A549 (cell line): ENCODE results near the gene SYP. TPM values are rescaled to one million over a fixed set of nuclear protein-coding genes. Genes with fewer than 3 reads are reported as not detected.

ENCODE experiments used
- ATAC-seq, 2 experiments: fragments of 200-7000 bp in 1 of 2; fragments of >200 bp in 1 of 2; cut with Nextera tagmentation in 1 of 2; cut with Tn5 transposase in 1 of 2; 3 replicates each; pipeline versions ENCODE4 v1.8.0 to v1.9.1; 2018 to 2020; ENCODE audit warnings: mild to moderate bottlenecking in 1 of 2, moderate library complexity in 1 of 2
- CTCF ChIA-PET: fragments of 300-600 bp; sonication (Branson Sonifier 250); formaldehyde crosslinking; extraction: SDS; loops from one replicate; lab custom pipeline; 2021; ENCODE audit warnings: antibody characterized with exemption, inconsistent platforms; lab: Yijun Ruan, JAX
- POLR2A ChIA-PET: fragments of 350-600 bp; formaldehyde crosslinking; extraction: SDS; loops from one replicate; lab custom pipeline; 2021; ENCODE audit warnings: antibody characterized with exemption, inconsistent platforms; lab: Yijun Ruan, JAX
- DNase-seq, 2 experiments: peaks; one replicate each; pipeline versions ENCODE4 v3.0.0 to v3.0.0-alpha.2; 2011 to 2016; ENCODE audit warnings: low read depth in 1 of 2, low spot score in 1 of 2
- FAIRE-seq: peaks from 2 replicates; lab custom pipeline; 2011; peaks lifted over from hg19 to GRCh38; lab: Jason Lieb, UNC
- H3K27ac ChIP-seq, 2 experiments: fragments of >200 bp; sonication (Bioruptor Twin); formaldehyde crosslinking; 3 replicates each; pipeline ENCODE4 v1.5.1; 2016 to 2017
- H3K4me1 ChIP-seq: fragments of >200 bp; sonication (Bioruptor Twin); formaldehyde crosslinking; 3 replicates; pipeline ENCODE4 v1.6.1; 2016
- H3K4me2 ChIP-seq: fragments of >200 bp; sonication (Bioruptor Twin); formaldehyde crosslinking; 3 replicates; pipeline ENCODE4 v1.6.1; 2016
- H3K4me3 ChIP-seq: fragments of >200 bp; sonication (Bioruptor Twin); formaldehyde crosslinking; 3 replicates; pipeline ENCODE4 v1.5.1; 2016
- H3K9me3 ChIP-seq: fragments of >200 bp; sonication (Bioruptor Twin); formaldehyde crosslinking; 3 replicates; pipeline ENCODE4 v1.6.1; 2016
- FOSB ChIP-seq: fragments of 250-450 bp; sonication (Bioruptor Pico); IDR thresholded peaks from 2 replicates; pipeline ENCODE4 v1.5.0; 2020; ENCODE audit warnings: mild to moderate bottlenecking, moderate library complexity
- FOSL2 ChIP-seq, 2 experiments: fragments of 450-650 bp in 1 of 2; fragments of >200 bp in 1 of 2; sonication (Bioruptor Twin) in 1 of 2; formaldehyde crosslinking; IDR thresholded peaks; 2 replicates each; pipeline versions ENCODE4 v1.5.0 to v1.6.1; 2016 to 2020; ENCODE audit warnings: mild to moderate bottlenecking in 1 of 2, moderate library complexity in 1 of 2
- HDAC2 ChIP-seq: fragments of 200-600 bp; sonication (generic); IDR thresholded peaks from 2 replicates; pipeline ENCODE4 v1.6.1; 2016
- HES2 ChIP-seq: fragments of >200 bp; sonication (Bioruptor Twin); formaldehyde crosslinking; IDR thresholded peaks from 2 replicates; pipeline ENCODE4 v1.6.1; 2016
- JUN ChIP-seq, 2 experiments: fragments of >200 bp; sonication (Bioruptor Twin); formaldehyde crosslinking; IDR thresholded peaks; 2 replicates in 1 of 2; 3 replicates in 1 of 2; pipeline ENCODE4 v1.6.1; 2016 to 2017
- MAFK ChIP-seq: fragments of 450-650 bp; IDR thresholded peaks from 2 replicates; pipeline ENCODE4 v1.6.1; 2014; ENCODE audit not compliant: partially characterized antibody
- MAZ ChIP-seq: fragments of 150-350 bp; IDR thresholded peaks from 2 replicates; pipeline ENCODE4 v1.6.1; 2014; ENCODE audit warnings: antibody characterized with exemption, low read depth, low read length, borderline replicate concordance
- NR3C1 ChIP-seq: fragments of >200 bp; sonication (Bioruptor Twin); formaldehyde crosslinking; IDR thresholded peaks from 3 replicates; pipeline ENCODE4 v1.6.1; 2017
- PBX3 ChIP-seq: IDR thresholded peaks from 2 replicates; pipeline ENCODE4 v1.6.1; 2012
- PHF8 ChIP-seq: fragments of 200-600 bp; sonication (generic); IDR thresholded peaks from 2 replicates; pipeline ENCODE4 v1.6.1; 2016; ENCODE audit warnings: low read depth, mild to moderate bottlenecking, antibody characterized with exemption, moderate library complexity, borderline replicate concordance
- POLR2AphosphoS2 ChIP-seq: conservative IDR thresholded peaks from 2 replicates; pipeline ENCODE4 v1.6.1; 2012; ENCODE audit warnings: low read length, improper control_type of control experiment, inconsistent platforms
- RCOR1 ChIP-seq: fragments of 150-350 bp; IDR thresholded peaks from 2 replicates; pipeline ENCODE4 v1.6.1; 2014; ENCODE audit warnings: antibody characterized with exemption, low read length, low read depth
- TFCP2L1 ChIP-seq: fragments of 250-450 bp; sonication (Bioruptor Pico); IDR thresholded peaks from 2 replicates; pipeline ENCODE4 v1.5.0; 2021; ENCODE audit warnings: mild to moderate bottlenecking
- ZFP36 ChIP-seq: fragments of 450-650 bp; IDR thresholded peaks from 2 replicates; pipeline ENCODE4 v1.6.1; 2014; ENCODE audit warnings: borderline replicate concordance; ENCODE audit not compliant: partially characterized antibody
- WGBS: methylation state at CpG from one replicate; pipeline ENCODE4 v1.1.6; 2017; ENCODE audit errors: missing lambda C conversion rate; 5-methylcytosine and 5-hydroxymethylcytosine counted together
- polyA plus RNA-seq, 4 experiments: library from polyadenylated mRNA; depleted of rRNA in 3 of 4; stranded (reverse); fragments of >200 nt; fragmentation: RNase III in 1 of 4; extraction: RNeasy Plus Mini Kit Qiagen cat#74134 plus additional on column Dnase treatment in 1 of 4; gene quantifications; 2 replicates in 3 of 4; 3 replicates in 1 of 4; pipeline ENCODE4 v1.2.3, GENCODE V29; 2011 to 2017
- TF ChIP-seq, protein P1 (sequence below): fragments of 150-350 bp; IDR thresholded peaks from 2 replicates; pipeline ENCODE4 v1.6.1; 2014; ENCODE audit warnings: low read depth, mild to moderate bottlenecking, low read length
- TF ChIP-seq, protein P2 (sequence below): fragments of >200 bp; sonication (Bioruptor Twin); formaldehyde crosslinking; IDR thresholded peaks from 3 replicates; pipeline ENCODE4 v1.6.1; 2016
- TF ChIP-seq, protein P3 (sequence below): fragments of 250-450 bp; sonication (Bioruptor Pico); IDR thresholded peaks from 2 replicates; pipeline ENCODE4 v1.5.0; 2020; ENCODE audit warnings: low read depth, mild to moderate bottlenecking, moderate library complexity
- TF ChIP-seq, protein P4 (sequence below): fragments of >200 bp; sonication (Bioruptor Twin); formaldehyde crosslinking; IDR thresholded peaks from 3 replicates; pipeline ENCODE4 v1.5.1; 2016

Gene SYP
- polyA plus RNA-seq, 2 of the 4 experiments (the other 2 are of a cell fraction): 1.3 to 3.8 TPM

DNA sequence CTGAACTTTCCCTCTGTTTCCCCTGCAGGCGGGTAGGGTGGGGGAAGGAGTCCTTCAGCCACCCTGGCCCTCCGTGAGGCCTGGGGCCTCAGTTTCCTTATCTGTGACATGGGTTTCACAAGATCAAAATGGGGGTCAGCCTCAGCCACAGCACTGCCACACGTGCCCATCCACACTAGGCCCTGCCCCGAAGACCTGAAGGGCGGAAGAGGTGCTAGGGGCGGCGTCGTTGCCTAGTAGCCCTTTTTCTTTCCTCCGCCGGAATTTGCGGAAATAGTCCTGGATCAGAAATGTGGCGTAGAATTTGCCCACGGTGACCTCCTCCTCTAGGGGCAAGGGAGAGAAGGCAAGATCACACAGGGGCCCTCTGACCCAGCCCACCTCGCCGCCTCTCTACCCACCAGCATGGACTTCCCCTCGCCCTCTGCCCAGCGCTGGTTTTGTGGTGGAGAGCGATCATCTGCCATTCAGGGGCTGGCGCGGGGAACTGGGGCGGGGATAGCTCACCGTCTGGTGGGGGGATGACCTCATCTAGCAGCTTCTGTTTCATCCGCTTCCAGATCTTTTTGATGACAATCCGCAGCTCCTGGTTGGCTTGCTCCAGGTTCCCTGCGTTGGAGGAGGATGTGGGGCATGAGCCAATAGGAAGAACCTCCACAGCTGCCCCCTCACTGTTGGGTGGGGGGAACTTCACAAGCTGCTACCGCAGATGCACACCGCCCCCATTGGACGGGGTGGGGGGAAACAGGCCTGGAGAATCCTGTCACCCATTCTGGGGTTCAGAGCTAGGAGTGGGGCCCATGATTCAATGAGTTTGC lies 9.7 kb upstream of the SYP start (continued):
- TF ChIP-seq JUN (IDR thresholded peaks at IDR 0.05): no peak
- TF ChIP-seq, protein P1, sequence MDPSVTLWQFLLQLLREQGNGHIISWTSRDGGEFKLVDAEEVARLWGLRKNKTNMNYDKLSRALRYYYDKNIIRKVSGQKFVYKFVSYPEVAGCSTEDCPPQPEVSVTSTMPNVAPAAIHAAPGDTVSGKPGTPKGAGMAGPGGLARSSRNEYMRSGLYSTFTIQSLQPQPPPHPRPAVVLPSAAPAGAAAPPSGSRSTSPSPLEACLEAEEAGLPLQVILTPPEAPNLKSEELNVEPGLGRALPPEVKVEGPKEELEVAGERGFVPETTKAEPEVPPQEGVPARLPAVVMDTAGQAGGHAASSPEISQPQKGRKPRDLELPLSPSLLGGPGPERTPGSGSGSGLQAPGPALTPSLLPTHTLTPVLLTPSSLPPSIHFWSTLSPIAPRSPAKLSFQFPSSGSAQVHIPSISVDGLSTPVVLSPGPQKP: no peak

GRCh38 chrX:49208399-49208798 lies 8.4 kb upstream of the SYP start:
- Histone ChIP-seq H3K4me2 (no peak overlapping the region), H3K4me1 (no peaks in the 10 kb centered on the region), H3K4me3 (no peak overlapping the region), H3K27ac (no peak overlapping the region), H3K9me3 (no peaks in the 10 kb centered on the region)
- no peak for FAIRE-seq
- ChIA-PET CTCF (no interaction called here), POLR2A (no interaction called here)
- ATAC-seq: no peak
- WGBS: 100% methylated on average over 4 of the region's 5 CpGs
- DNase-seq: no peak
- TF ChIP-seq TFCP2L1 (CRISPR knock-in tag): no peak

- 60% methylated on average over 5 of the region's 8 CpGs for WGBS
- H3K4me1 ChIP-seq: no peaks in the 10 kb centered on the region
- no peak for ATAC-seq
- no peak for DNase-seq
- no peak overlapping the region for H3K4me3 ChIP-seq
- H3K9me3 ChIP-seq: no peaks in the 10 kb centered on the region
- TF ChIP-seq MAZ: no peak
- no peak for TF ChIP-seq PBX3
- TF ChIP-seq, protein P2, sequence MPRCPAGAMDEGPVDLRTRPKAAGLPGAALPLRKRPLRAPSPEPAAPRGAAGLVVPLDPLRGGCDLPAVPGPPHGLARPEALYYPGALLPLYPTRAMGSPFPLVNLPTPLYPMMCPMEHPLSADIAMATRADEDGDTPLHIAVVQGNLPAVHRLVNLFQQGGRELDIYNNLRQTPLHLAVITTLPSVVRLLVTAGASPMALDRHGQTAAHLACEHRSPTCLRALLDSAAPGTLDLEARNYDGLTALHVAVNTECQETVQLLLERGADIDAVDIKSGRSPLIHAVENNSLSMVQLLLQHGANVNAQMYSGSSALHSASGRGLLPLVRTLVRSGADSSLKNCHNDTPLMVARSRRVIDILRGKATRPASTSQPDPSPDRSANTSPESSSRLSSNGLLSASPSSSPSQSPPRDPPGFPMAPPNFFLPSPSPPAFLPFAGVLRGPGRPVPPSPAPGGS: no peak
- no peak for TF ChIP-seq ZFP36
- no peak for TF ChIP-seq HDAC2
- no peak for TF ChIP-seq FOSL2 (IDR thresholded peaks at IDR 0.05)
- TF ChIP-seq FOSL2 (CRISPR knock-in tag; IDR thresholded peaks at IDR 0.05): no peak
- TF ChIP-seq RCOR1: no peak
- no peak for TF ChIP-seq POLR2AphosphoS2
- TF ChIP-seq, protein P1: no peak
- no peak for TF ChIP-seq PHF8
- no peak for TF ChIP-seq HES2
- TF ChIP-seq FOSB (CRISPR knock-in tag): no peak
- TF ChIP-seq, protein P3, sequence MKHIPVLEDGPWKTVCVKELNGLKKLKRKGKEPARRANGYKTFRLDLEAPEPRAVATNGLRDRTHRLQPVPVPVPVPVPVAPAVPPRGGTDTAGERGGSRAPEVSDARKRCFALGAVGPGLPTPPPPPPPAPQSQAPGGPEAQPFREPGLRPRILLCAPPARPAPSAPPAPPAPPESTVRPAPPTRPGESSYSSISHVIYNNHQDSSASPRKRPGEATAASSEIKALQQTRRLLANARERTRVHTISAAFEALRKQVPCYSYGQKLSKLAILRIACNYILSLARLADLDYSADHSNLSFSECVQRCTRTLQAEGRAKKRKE (CRISPR knock-in tag): no peak
- TF ChIP-seq MAFK: no peak
- no peak for TF ChIP-seq NR3C1
- TF ChIP-seq, protein P4, sequence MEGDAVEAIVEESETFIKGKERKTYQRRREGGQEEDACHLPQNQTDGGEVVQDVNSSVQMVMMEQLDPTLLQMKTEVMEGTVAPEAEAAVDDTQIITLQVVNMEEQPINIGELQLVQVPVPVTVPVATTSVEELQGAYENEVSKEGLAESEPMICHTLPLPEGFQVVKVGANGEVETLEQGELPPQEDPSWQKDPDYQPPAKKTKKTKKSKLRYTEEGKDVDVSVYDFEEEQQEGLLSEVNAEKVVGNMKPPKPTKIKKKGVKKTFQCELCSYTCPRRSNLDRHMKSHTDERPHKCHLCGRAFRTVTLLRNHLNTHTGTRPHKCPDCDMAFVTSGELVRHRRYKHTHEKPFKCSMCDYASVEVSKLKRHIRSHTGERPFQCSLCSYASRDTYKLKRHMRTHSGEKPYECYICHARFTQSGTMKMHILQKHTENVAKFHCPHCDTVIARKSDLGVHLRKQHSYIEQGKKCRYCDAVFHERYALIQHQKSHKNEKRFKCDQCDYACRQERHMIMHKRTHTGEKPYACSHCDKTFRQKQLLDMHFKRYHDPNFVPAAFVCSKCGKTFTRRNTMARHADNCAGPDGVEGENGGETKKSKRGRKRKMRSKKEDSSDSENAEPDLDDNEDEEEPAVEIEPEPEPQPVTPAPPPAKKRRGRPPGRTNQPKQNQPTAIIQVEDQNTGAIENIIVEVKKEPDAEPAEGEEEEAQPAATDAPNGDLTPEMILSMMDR: no peak
- H3K27ac ChIP-seq: no peak overlapping the region
- H3K4me2 ChIP-seq: no peak overlapping the region
- ChIA-PET CTCF (interaction anchor here (1.0 kb wide), 1 partner anchor 14 kb away, joined by 3 read pairs; no protein-coding TSS in a partner anchor), POLR2A (no interaction called here)
- no peak for FAIRE-seq
Observed at GRCh38 chrX:49206543-49206942, 6.5 kb upstream of the SYP start.
